ENCODE data around the gene SLC7A8.

The SLC7A8 gene

GRCh38 chr14:23158779-23159178 is 24.7 kb downstream of the SLC7A8 start:
- no peak for DNase-seq (ENCODE audit: low spot score)

GRCh38 chr14:23154964-23155587 is 28.4 kb downstream of the SLC7A8 start:
- DNase-seq (ENCODE audit: low spot score) = no peak

- DNase-seq (ENCODE audit: low spot score) = no peak
Observed at GRCh38 chr14:23153851-23154796, 29.3 kb downstream of the SLC7A8 start.

- DNase-seq (ENCODE audit: low spot score) = no peak
Observed at GRCh38 chr14:23151342-23151741, 32.1 kb downstream of the SLC7A8 start.

- DNase-seq (ENCODE audit: low spot score) = no peak
Observed at GRCh38 chr14:23149745-23150144, 33.7 kb downstream of the SLC7A8 start.

- no peak for DNase-seq (ENCODE audit: low spot score)
Observed at GRCh38 chr14:23148591-23149249, 34.7 kb downstream of the SLC7A8 start.

- no peak for DNase-seq (ENCODE audit: low spot score)
Observed at GRCh38 chr14:23147676-23148075, 35.8 kb downstream of the SLC7A8 start.

GRCh38 chr14:23146980-23147379 is 36.5 kb downstream of the SLC7A8 start:
- no peak for DNase-seq (ENCODE audit: low spot score)

GRCh38 chr14:23146351-23146910 is 37.0 kb downstream of the SLC7A8 start:
- no peak for DNase-seq (ENCODE audit: low spot score)

- DNase-seq (ENCODE audit: low spot score) = no peak
Observed at GRCh38 chr14:23145794-23146350, 37.6 kb downstream of the SLC7A8 start.

GRCh38 chr14:23143911-23144310 is 39.5 kb downstream of the SLC7A8 start:
- DNase-seq (ENCODE audit: low spot score) = no peak

- no peak for DNase-seq (ENCODE audit: low spot score)
Observed at GRCh38 chr14:23142826-23143225, 40.6 kb downstream of the SLC7A8 start.

GRCh38 chr14:23141706-23142444 is 41.6 kb downstream of the SLC7A8 start:
- DNase-seq (ENCODE audit: low spot score) = no peak

- no peak for DNase-seq (ENCODE audit: low spot score)
Observed at GRCh38 chr14:23140371-23140770, 43.1 kb downstream of the SLC7A8 start.

GRCh38 chr14:23139874-23140273 is 43.6 kb downstream of the SLC7A8 start:
- DNase-seq (ENCODE audit: low spot score) = no peak

- no peak for DNase-seq (ENCODE audit: low spot score)
Observed at GRCh38 chr14:23137813-23138535, 45.5 kb downstream of the SLC7A8 start.

GRCh38 chr14:23137192-23137812 is 46.2 kb downstream of the SLC7A8 start:
- DNase-seq (ENCODE audit: low spot score) = no peak

- DNase-seq (ENCODE audit: low spot score) = no peak
Observed at GRCh38 chr14:23136566-23137133, 46.8 kb downstream of the SLC7A8 start.

- DNase-seq (ENCODE audit: low spot score) = no peak
Observed at GRCh38 chr14:23132970-23133369, 50.5 kb downstream of the SLC7A8 start.

GRCh38 chr14:23131482-23131881 is 52.0 kb downstream of the SLC7A8 start:
- no peak for DNase-seq (ENCODE audit: low spot score)

Measured in NAMALWA (cell line).